ENCODE measurements around the gene LY6G5B. TPM values are rescaled to one million over a fixed set of nuclear protein-coding genes. Genes with fewer than 3 reads are reported as not detected.

Gene LY6G5B
- total RNA-seq, 1 donor from 2014 or later, result 2.6 TPM

GRCh38 chr6:31641370-31641769 is 28.4 kb upstream of the LY6G5B start:
- DNase-seq, result no peak

GRCh38 chr6:31642798-31643570 is 26.8 kb upstream of the LY6G5B start:
- no peak for DNase-seq

- no peak for DNase-seq
These were observed 25.8 kb upstream of the LY6G5B start for GRCh38 chr6:31643818-31644454.

- DNase-seq, result no peak
These were observed 24.5 kb upstream of the LY6G5B start for GRCh38 chr6:31645325-31645724.

- DNase-seq, result no peak
These were observed 18.1 kb upstream of the LY6G5B start for GRCh38 chr6:31651602-31652191.

- no peak for DNase-seq
These were observed 16.7 kb upstream of the LY6G5B start for GRCh38 chr6:31652925-31653724.

GRCh38 chr6:31654574-31655348 is 15.0 kb upstream of the LY6G5B start:
- no peak for DNase-seq

- DNase-seq, result no peak
These were observed 14.2 kb upstream of the LY6G5B start, which contains the start of gene APOM for GRCh38 chr6:31655349-31656237. Gene APOM, plus strand, starts transcription at chr6:31655894. Its CDS starts 73 bp downstream, at chr6:31655967.

GRCh38 chr6:31657406-31658157 is 12.2 kb upstream of the LY6G5B start:
- DNase-seq, result no peak

GRCh38 chr6:31658158-31658688 is 11.6 kb upstream of the LY6G5B start:
- DNase-seq, result no peak

GRCh38 chr6:31658983-31659648 is 10.7 kb upstream of the LY6G5B start:
- DNase-seq, result no peak

- DNase-seq, result no peak
These were observed 10.0 kb upstream of the LY6G5B start for GRCh38 chr6:31659649-31660380.

- peak; percentile 94 for DNase-seq
These were observed 9.2 kb upstream of the LY6G5B start, which contains the start of gene C6orf47 for GRCh38 chr6:31660381-31661261. Gene C6orf47, minus strand, starts transcription at chr6:31660778. Its CDS starts 831 bp downstream, at chr6:31659947.

- no peak for DNase-seq
These were observed 8.3 kb upstream of the LY6G5B start for GRCh38 chr6:31661262-31662123.

- no peak for DNase-seq
These were observed 7.6 kb upstream of the LY6G5B start for GRCh38 chr6:31662124-31662723.
